ENCODE data around the gene SPSB3.

The SPSB3 gene

GRCh38 chr16:1775006-1775845 lies 7.1 kb downstream of the SPSB3 start:
- DNase-seq (ENCODE audit: low spot score): no peak

GRCh38 chr16:1774448-1774780 lies 8.0 kb downstream of the SPSB3 start:
- DNase-seq (ENCODE audit: low spot score): no peak

GRCh38 chr16:1773703-1774447 lies 8.5 kb downstream of the SPSB3 start:
- DNase-seq (ENCODE audit: low spot score): peak; percentile 52

GRCh38 chr16:1772908-1773702 lies 9.3 kb downstream of the SPSB3 start, which contains the start of gene MRPS34:
TSS of gene MRPS34 (minus strand) at chr16:1773134. CDS start at chr16:1773119, 15 bp downstream.
- DNase-seq (ENCODE audit: low spot score): peak; percentile 89

- DNase-seq (ENCODE audit: low spot score): peak; percentile 29
Observed at GRCh38 chr16:1772362-1772907, 9.9 kb downstream of the SPSB3 start, which contains the start of gene EME2. TSS of gene EME2 (plus strand) at chr16:1772810. CDS start at chr16:1773228, 418 bp downstream.

- no peak for DNase-seq (ENCODE audit: low spot score)
Observed at GRCh38 chr16:1771864-1772361, 10.5 kb downstream of the SPSB3 start.

GRCh38 chr16:1771188-1771863 lies 11.0 kb downstream of the SPSB3 start, which contains the start of gene NME3:
TSS of gene NME3 (minus strand) at chr16:1771543. CDS start at chr16:1771534, 9 bp downstream.
- peak; percentile 94 for DNase-seq (ENCODE audit: low spot score)

GRCh38 chr16:1770328-1771187 lies 11.8 kb downstream of the SPSB3 start:
- peak; percentile 67 for DNase-seq (ENCODE audit: low spot score)

- no peak for DNase-seq (ENCODE audit: low spot score)
Observed at GRCh38 chr16:1769402-1770300, 12.7 kb downstream of the SPSB3 start.

- no peak for DNase-seq (ENCODE audit: low spot score)
Observed at GRCh38 chr16:1768767-1769401, 13.5 kb downstream of the SPSB3 start.

GRCh38 chr16:1768061-1768766 lies 14.2 kb downstream of the SPSB3 start:
- DNase-seq (ENCODE audit: low spot score): no peak

GRCh38 chr16:1767116-1767994 lies 15.0 kb downstream of the SPSB3 start:
- DNase-seq (ENCODE audit: low spot score): no peak

GRCh38 chr16:1766701-1767100 lies 15.7 kb downstream of the SPSB3 start:
- no peak for DNase-seq (ENCODE audit: low spot score)

- no peak for DNase-seq (ENCODE audit: low spot score)
Observed at GRCh38 chr16:1766231-1766630, 16.1 kb downstream of the SPSB3 start.

- no peak for DNase-seq (ENCODE audit: low spot score)
Observed at GRCh38 chr16:1765826-1766225, 16.5 kb downstream of the SPSB3 start.

GRCh38 chr16:1764971-1765370 lies 17.4 kb downstream of the SPSB3 start:
- DNase-seq (ENCODE audit: low spot score): no peak
